ENCODE data around the gene ZBTB8A. TPM values are rescaled to one million over a fixed set of nuclear protein-coding genes. Genes with fewer than 3 reads are reported as not detected.

Gene ZBTB8A
- total RNA-seq (1 to 10 TPM; 3.1 to 6.5 (median 4.8) TPM), polyA plus RNA-seq (1 to 10 TPM; 1.3 to 8.3 (median 1.9) TPM)
- long read RNA-seq, donor 1, full-length matches to known transcripts, result 2 of 2 reads
- long read RNA-seq, donor 1, partial matches to known transcripts, result 0 of 2 reads
- long read RNA-seq, donor 1, other reads (novel, unspliced or antisense), result 0 of 2 reads
- long read RNA-seq, donor 2, full-length matches to known transcripts, result 1 of 1 reads
- long read RNA-seq, donor 2, partial matches to known transcripts, result 0 of 1 reads
- long read RNA-seq, donor 2, other reads (novel, unspliced or antisense), result 0 of 1 reads
- long read RNA-seq, donor 3, result 0 reads
- long read RNA-seq, donor 4, full-length matches to known transcripts, result 4 of 5 reads
- long read RNA-seq, donor 4, partial matches to known transcripts, result 0 of 5 reads
- long read RNA-seq, donor 4, other reads (novel, unspliced or antisense), result 1 of 5 reads
- long read RNA-seq, donor 5, full-length matches to known transcripts, result 1 of 2 reads
- long read RNA-seq, donor 5, partial matches to known transcripts, result 0 of 2 reads
- long read RNA-seq, donor 5, other reads (novel, unspliced or antisense), result 1 of 2 reads
- long read RNA-seq, donor 6, full-length matches to known transcripts, result 1 of 2 reads
- long read RNA-seq, donor 6, partial matches to known transcripts, result 0 of 2 reads
- long read RNA-seq, donor 6, other reads (novel, unspliced or antisense), result 1 of 2 reads
- long read RNA-seq, donor 7, partial matches to known transcripts, result 0 of 1 reads
- long read RNA-seq, donor 7, other reads (novel, unspliced or antisense), result 0 of 1 reads
- long read RNA-seq, donor 8, full-length matches to known transcripts, result 1 of 1 reads
- long read RNA-seq, donor 8, partial matches to known transcripts, result 0 of 1 reads
- long read RNA-seq, donor 8, other reads (novel, unspliced or antisense), result 0 of 1 reads
- long read RNA-seq, donor 9, full-length matches to known transcripts, result 1 of 1 reads
- long read RNA-seq, donor 9, partial matches to known transcripts, result 0 of 1 reads
- long read RNA-seq, donor 9, other reads (novel, unspliced or antisense), result 0 of 1 reads
- long read RNA-seq, donor 10, result 0 reads

- peaks cover 0 to 13% of the 10 kb centered on the region in 2 donors for H3K4me1 ChIP-seq (replicated peaks in 1 of 2)
- 0 to 1% (median 0%) methylated on average over 9 to 33 of the region's 33 CpGs for WGBS, 4 donors
- intact Hi-C loops (cut with DNase I), result no loop called here
- no peak for TF ChIP-seq CTCF (IDR thresholded peaks at IDR 0.05)
- TF ChIP-seq POLR2A (IDR thresholded peaks at IDR 0.05), result peak; percentile 16 to 39
- no peaks in the 10 kb centered on the region for H3K27me3 ChIP-seq
- H3K27ac ChIP-seq, result peak within 1 kb of the TSS in 4 of 5 donors; percentile 21 to 87 (median 70)
- H3K4me3 ChIP-seq, result peak within 1 kb of the TSS; percentile 16 to 88 (median 61)
- H3K36me3 ChIP-seq (replicated peaks in 1 of 2), result no peaks in the 10 kb centered on the region
- DNase-seq, result peak; percentile 35 to 67 (median 56)
- no peaks in the 10 kb centered on the region for H3K9me3 ChIP-seq (replicated peaks in 1 of 3)
These were observed at the start of gene ZBTB8A for GRCh38 chr1:32538887-32539583. Gene ZBTB8A, plus strand, starts transcription at chr1:32539427. Its CDS starts 53,505 bp downstream, at chr1:32592932.

GRCh38 chr1:32489774-32490454, 49.3 kb upstream of the ZBTB8A start:
- intact Hi-C loops (cut with DNase I), result no loop called here
- TF ChIP-seq POLR2A (IDR thresholded peaks at IDR 0.05) (no peak), CTCF (IDR thresholded peaks at IDR 0.05) (no peak)
- no peaks in the 10 kb centered on the region for H3K27me3 ChIP-seq
- DNase-seq, result no peak
- 90 to 94% (median 92%) methylated on average over 3 of the region's 3 CpGs for WGBS, 4 donors
- H3K27ac ChIP-seq, result no peak overlapping the region
- H3K9me3 ChIP-seq (replicated peaks in 1 of 3), result no peaks in the 10 kb centered on the region
- H3K4me3 ChIP-seq, result no peak overlapping the region
- peaks cover 12 to 16% of the 10 kb centered on the region in 2 donors for H3K4me1 ChIP-seq (replicated peaks in 1 of 2)
- H3K36me3 ChIP-seq (replicated peaks in 1 of 2), result no peaks in the 10 kb centered on the region

- intact Hi-C loops (cut with DNase I), result no loop called here
- DNase-seq, result no peak
- H3K9me3 ChIP-seq (replicated peaks in 1 of 3), result no peaks in the 10 kb centered on the region
- H3K27me3 ChIP-seq, result no peaks in the 10 kb centered on the region
- WGBS, 4 donors, result 90 to 100% (median 98%) methylated on average over 2 of the region's 2 CpGs
- no peaks in the 10 kb centered on the region for H3K36me3 ChIP-seq (replicated peaks in 1 of 2)
- H3K4me1 ChIP-seq (replicated peaks in 1 of 2), result peaks cover 5 to 8% of the 10 kb centered on the region in 2 donors
- TF ChIP-seq CTCF (IDR thresholded peaks at IDR 0.05) (no peak), POLR2A (IDR thresholded peaks at IDR 0.05) (no peak)
- no peak overlapping the region for H3K4me3 ChIP-seq
- no peak overlapping the region for H3K27ac ChIP-seq
These were observed 47.8 kb upstream of the ZBTB8A start for GRCh38 chr1:32491386-32491785.

Data from adrenal gland (tissue), 19 donors.